GM23338 (cell line): ENCODE results near the gene RNF43. TPM values are rescaled to one million over a fixed set of nuclear protein-coding genes. Genes with fewer than 3 reads are reported as not detected.

Experiments
- ATAC-seq: fragments of 200-7000 bp; cut with Tn5 transposase; 3 replicates; pipeline ENCODE4 v1.9.1; 2020
- DNase-seq: peaks from one replicate; pipeline ENCODE4 v3.0.0-alpha.2; 2015; ENCODE audit warnings: low spot score
- H2AFZ ChIP-seq: fragments of 200-600 bp; sonication (generic); 2 replicates; pipeline ENCODE4 v1.8.0; 2016; ENCODE audit warnings: antibody characterized with exemption, mild to moderate bottlenecking, moderate library complexity
- H3F3A ChIP-seq: fragments of 200-600 bp; sonication (generic); replicated peaks from 2 replicates; pipeline ENCODE4 v1.8.0; 2017; ENCODE audit warnings: antibody characterized with exemption, mixed run types, low read depth
- H3K27ac ChIP-seq: fragments of 200-600 bp; sonication (generic); 2 replicates; pipeline ENCODE4 v1.6.1; 2016; ENCODE audit warnings: low read depth
- H3K27me3 ChIP-seq: fragments of 200-600 bp; sonication (generic); 2 replicates; pipeline ENCODE4 v1.8.0; 2016; ENCODE audit warnings: mild to moderate bottlenecking, mixed run types, moderate library complexity; ENCODE audit not compliant: insufficient read depth
- H3K36me3 ChIP-seq: fragments of 200-600 bp; sonication (generic); 2 replicates; pipeline ENCODE4 v1.8.0; 2016; ENCODE audit warnings: mild to moderate bottlenecking; ENCODE audit not compliant: insufficient read depth
- H3K4me1 ChIP-seq: fragments of 200-600 bp; sonication (generic); 2 replicates; pipeline ENCODE4 v1.8.0; 2016; ENCODE audit warnings: mild to moderate bottlenecking, moderate library complexity; ENCODE audit not compliant: insufficient read depth
- H3K4me2 ChIP-seq: fragments of 200-600 bp; sonication (generic); 2 replicates; pipeline ENCODE4 v1.7.1; 2017; ENCODE audit warnings: mixed run types
- H3K4me3 ChIP-seq: fragments of 200-600 bp; sonication (generic); 2 replicates; pipeline ENCODE4 v1.6.1; 2016; ENCODE audit warnings: mixed run types
- H3K79me2 ChIP-seq: fragments of 200-600 bp; sonication (generic); replicated peaks from 2 replicates; pipeline ENCODE4 v1.8.0; 2017; ENCODE audit warnings: mild to moderate bottlenecking; ENCODE audit not compliant: insufficient read depth
- H3K9me2 ChIP-seq: fragments of 200-600 bp; sonication (generic); 2 replicates; pipeline ENCODE4 v1.8.0; 2017; ENCODE audit not compliant: insufficient read depth
- H4K20me1 ChIP-seq: fragments of 200-600 bp; sonication (generic); replicated peaks from 2 replicates; pipeline ENCODE4 v1.8.0; 2017; ENCODE audit warnings: mild to moderate bottlenecking; ENCODE audit not compliant: insufficient read depth
- H3K27ac Mint-ChIP-seq: 2 replicates; pipeline ENCODE4 v1.8.0; 2020; ENCODE audit warnings: inconsistent platforms, mild to moderate bottlenecking, moderate library complexity, mixed read lengths
- H3K27me3 Mint-ChIP-seq: 3 replicates; pipeline ENCODE4 v1.8.0; 2022; ENCODE audit warnings: low read depth, mild to moderate bottlenecking, moderate library complexity, mixed read lengths, inconsistent platforms; ENCODE audit not compliant: insufficient read depth, poor library complexity
- H3K36me3 Mint-ChIP-seq: 3 replicates; pipeline ENCODE4 v1.8.0; 2021; ENCODE audit warnings: low read depth, mild to moderate bottlenecking, inconsistent platforms, moderate library complexity, mixed read lengths
- H3K4me1 Mint-ChIP-seq: 3 replicates; pipeline ENCODE4 v1.8.0; 2020; ENCODE audit warnings: mild to moderate bottlenecking, inconsistent platforms, mixed read lengths
- H3K4me3 Mint-ChIP-seq: 3 replicates; pipeline ENCODE4 v1.8.0; 2021; ENCODE audit warnings: moderate library complexity, mild to moderate bottlenecking, inconsistent platforms, mixed read lengths
- H3K9me3 Mint-ChIP-seq: 3 replicates; pipeline ENCODE4 v1.8.0; 2020; ENCODE audit warnings: moderate library complexity, mild to moderate bottlenecking, inconsistent platforms, mixed read lengths
- CREB1 ChIP-seq: fragments of 250-450 bp; sonication (Bioruptor Pico); IDR thresholded peaks from 2 replicates; pipeline ENCODE4 v1.5.0; 2020; ENCODE audit warnings: low read depth, mild to moderate bottlenecking, moderate library complexity
- ETS1 ChIP-seq: IDR thresholded peaks from 2 replicates; pipeline ENCODE4 v1.6.1; 2016; ENCODE audit warnings: antibody characterized with exemption
- EZH2 ChIP-seq: fragments of 200-600 bp; sonication (generic); IDR thresholded peaks from one replicate; pipeline ENCODE4 v1.8.0; 2017; ENCODE audit warnings: antibody characterized with exemption, mild to moderate bottlenecking, low read depth; ENCODE audit not compliant: unreplicated experiment
- EZH2phosphoT487 ChIP-seq: fragments of 200-600 bp; sonication (generic); IDR thresholded peaks from one replicate; pipeline ENCODE4 v1.8.1; 2018; ENCODE audit warnings: antibody characterized with exemption; ENCODE audit not compliant: unreplicated experiment
- JUNB ChIP-seq: IDR thresholded peaks from one replicate; pipeline ENCODE4 v1.6.1; 2016; ENCODE audit warnings: antibody characterized with exemption; ENCODE audit not compliant: unreplicated experiment
- NANOG ChIP-seq: IDR thresholded peaks from 2 replicates; pipeline ENCODE4 v1.6.1; 2016; ENCODE audit warnings: antibody characterized with exemption, borderline replicate concordance
- POLR2AphosphoS5 ChIP-seq: IDR thresholded peaks from 2 replicates; pipeline ENCODE4 v1.6.1; 2016; ENCODE audit warnings: antibody characterized with exemption, low read depth
- REST ChIP-seq: IDR thresholded peaks from one replicate; pipeline ENCODE4 v1.6.1; 2018; ENCODE audit warnings: antibody characterized with exemption; ENCODE audit not compliant: unreplicated experiment
- STAT1 ChIP-seq: IDR thresholded peaks from one replicate; pipeline ENCODE4 v1.6.1; 2016; ENCODE audit warnings: antibody characterized with exemption; ENCODE audit not compliant: unreplicated experiment
- ZNF114 ChIP-seq: fragments of 250-450 bp; sonication (Bioruptor Pico); IDR thresholded peaks from 2 replicates; pipeline ENCODE4 v1.5.0; 2020; ENCODE audit warnings: mild to moderate bottlenecking, moderate library complexity
- ZNF331 ChIP-seq: fragments of 250-450 bp; sonication (Bioruptor Pico); IDR thresholded peaks from 2 replicates; pipeline ENCODE4 v1.5.0; 2020; ENCODE audit warnings: low read depth, mild to moderate bottlenecking, moderate library complexity
- ZNF462 ChIP-seq: fragments of 250-450 bp; sonication (Bioruptor Pico); IDR thresholded peaks from 2 replicates; pipeline ENCODE4 v1.5.0; 2020; ENCODE audit warnings: mild to moderate bottlenecking, moderate library complexity
- polyA plus RNA-seq: library from polyadenylated mRNA; unstranded; fragments of >200 nt; fragmentation: Nextera tagmentation; extraction: Ambion mirVana; gene quantifications from 2 replicates; pipeline ENCODE4 v1.2.1, GENCODE V29; 2016
- total RNA-seq: library from RNA; depleted of rRNA; stranded (reverse); fragments of >200 nt; shearing (Covaris generic); gene quantifications from 2 replicates; pipeline ENCODE4 v1.2.3, GENCODE V29; 2014
- TF ChIP-seq, protein P1 (sequence below), 2 experiments: fragments of 200-600 bp in 1 of 2; sonication (generic) in 1 of 2; conservative IDR thresholded peaks; 2 replicates each; pipeline versions ENCODE4 v1.5.1 to v1.6.1; 2016 to 2017; ENCODE audit warnings: antibody characterized with exemption in 2 of 2, low read depth in 2 of 2, mild to moderate bottlenecking in 2 of 2, moderate library complexity in 1 of 2

Gene RNF43
- total and polyA plus RNA-seq, 2 experiments from 2014 or later = 0.58 to 2.2 TPM

- TF ChIP-seq REST = no peak
These were observed 416 bp downstream of the RNF43 start (continued) for GRCh38 chr17:58416937-58417299.

- ATAC-seq (no peak), DNase-seq (no peak)
- Mint-ChIP-seq H3K27me3 (no peaks in the 10 kb centered on the region), H3K27ac (no peak overlapping the region), H3K4me1 (peaks cover 22% of the 10 kb centered on the region; the same call in 2 of the 3 replicates), H3K36me3 (no peaks in the 10 kb centered on the region), H3K9me3 (no peaks in the 10 kb centered on the region), H3K4me3 (peak overlapping the region; percentile 74)
- Histone ChIP-seq H3K27me3 (no peaks in the 10 kb centered on the region), H3K4me3 (peak overlapping the region; percentile 51), H3F3A (no peaks in the 10 kb centered on the region), H4K20me1 (no peaks in the 10 kb centered on the region), H3K9me2 (no peaks in the 10 kb centered on the region), H3K79me2 (no peaks in the 10 kb centered on the region), H2AFZ (no peak overlapping the region), H3K36me3 (no peaks in the 10 kb centered on the region), H3K4me2 (peak overlapping the region; percentile 71), H3K27ac (no peak overlapping the region), H3K4me1 (peaks cover 11% of the 10 kb centered on the region)
- TF ChIP-seq JUNB (no peak), ZNF331 (CRISPR knock-in tag) (no peak), ETS1 (no peak), CREB1 (no peak), ZNF462 (CRISPR knock-in tag) (no peak), EZH2phosphoT487 (no peak), NANOG (no peak), EZH2 (no peak), STAT1 (no peak), ZNF114 (CRISPR knock-in tag) (no peak), POLR2AphosphoS5 (no peak)
- TF ChIP-seq, protein P1, sequence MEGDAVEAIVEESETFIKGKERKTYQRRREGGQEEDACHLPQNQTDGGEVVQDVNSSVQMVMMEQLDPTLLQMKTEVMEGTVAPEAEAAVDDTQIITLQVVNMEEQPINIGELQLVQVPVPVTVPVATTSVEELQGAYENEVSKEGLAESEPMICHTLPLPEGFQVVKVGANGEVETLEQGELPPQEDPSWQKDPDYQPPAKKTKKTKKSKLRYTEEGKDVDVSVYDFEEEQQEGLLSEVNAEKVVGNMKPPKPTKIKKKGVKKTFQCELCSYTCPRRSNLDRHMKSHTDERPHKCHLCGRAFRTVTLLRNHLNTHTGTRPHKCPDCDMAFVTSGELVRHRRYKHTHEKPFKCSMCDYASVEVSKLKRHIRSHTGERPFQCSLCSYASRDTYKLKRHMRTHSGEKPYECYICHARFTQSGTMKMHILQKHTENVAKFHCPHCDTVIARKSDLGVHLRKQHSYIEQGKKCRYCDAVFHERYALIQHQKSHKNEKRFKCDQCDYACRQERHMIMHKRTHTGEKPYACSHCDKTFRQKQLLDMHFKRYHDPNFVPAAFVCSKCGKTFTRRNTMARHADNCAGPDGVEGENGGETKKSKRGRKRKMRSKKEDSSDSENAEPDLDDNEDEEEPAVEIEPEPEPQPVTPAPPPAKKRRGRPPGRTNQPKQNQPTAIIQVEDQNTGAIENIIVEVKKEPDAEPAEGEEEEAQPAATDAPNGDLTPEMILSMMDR (conservative IDR thresholded peaks at IDR 0.05; ENCODE audit: low read depth in 2 of 2) = no peak
These were observed 938 bp downstream of the RNF43 start for GRCh38 chr17:58416396-58416795.
